ENCODE data around the gene AK5.

The AK5 gene, protein sequence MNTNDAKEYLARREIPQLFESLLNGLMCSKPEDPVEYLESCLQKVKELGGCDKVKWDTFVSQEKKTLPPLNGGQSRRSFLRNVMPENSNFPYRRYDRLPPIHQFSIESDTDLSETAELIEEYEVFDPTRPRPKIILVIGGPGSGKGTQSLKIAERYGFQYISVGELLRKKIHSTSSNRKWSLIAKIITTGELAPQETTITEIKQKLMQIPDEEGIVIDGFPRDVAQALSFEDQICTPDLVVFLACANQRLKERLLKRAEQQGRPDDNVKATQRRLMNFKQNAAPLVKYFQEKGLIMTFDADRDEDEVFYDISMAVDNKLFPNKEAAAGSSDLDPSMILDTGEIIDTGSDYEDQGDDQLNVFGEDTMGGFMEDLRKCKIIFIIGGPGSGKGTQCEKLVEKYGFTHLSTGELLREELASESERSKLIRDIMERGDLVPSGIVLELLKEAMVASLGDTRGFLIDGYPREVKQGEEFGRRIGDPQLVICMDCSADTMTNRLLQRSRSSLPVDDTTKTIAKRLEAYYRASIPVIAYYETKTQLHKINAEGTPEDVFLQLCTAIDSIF

DNA sequence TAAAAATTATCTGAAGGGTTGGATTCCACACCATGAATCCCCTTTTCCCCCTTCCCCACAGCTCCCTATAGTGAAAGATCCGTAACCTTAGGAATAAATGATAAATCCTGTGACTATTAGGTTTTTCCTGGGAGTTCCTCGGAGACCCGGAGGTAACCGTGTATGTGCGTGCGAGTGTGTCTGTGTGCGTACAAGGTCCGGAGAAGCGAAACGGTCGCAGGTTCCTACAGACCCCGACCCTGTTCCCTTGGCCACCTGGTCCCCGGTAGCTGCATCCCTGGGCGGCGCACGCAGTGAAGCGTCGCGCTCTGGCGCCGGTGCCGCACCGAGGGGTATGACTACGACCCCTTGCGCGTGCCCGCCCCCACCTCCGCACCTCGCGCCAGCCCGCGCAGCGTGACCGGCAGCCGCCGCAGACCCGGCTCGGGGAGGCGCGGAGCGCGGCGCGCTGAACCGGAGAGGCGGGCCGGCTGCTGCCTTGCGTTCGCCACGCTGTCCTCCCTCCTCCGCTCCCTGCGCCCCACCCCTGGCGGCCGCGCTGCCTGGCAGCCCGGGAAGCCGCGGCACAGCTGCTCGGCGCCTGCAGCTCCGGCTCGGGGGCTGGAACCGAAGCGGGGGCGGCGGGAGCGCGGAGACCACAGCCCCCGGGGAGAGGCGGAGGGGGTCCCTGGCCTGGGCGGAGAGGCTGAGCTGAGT is at the start of gene AK5:
AK5 (plus strand) TSS at position 529 of the 696 bp plus-strand sequence. CDS start 295 bp downstream, outside the sequence.
- peak; percentile 1 for DNase-seq (ENCODE audit: low read depth, low spot score)

DNA sequence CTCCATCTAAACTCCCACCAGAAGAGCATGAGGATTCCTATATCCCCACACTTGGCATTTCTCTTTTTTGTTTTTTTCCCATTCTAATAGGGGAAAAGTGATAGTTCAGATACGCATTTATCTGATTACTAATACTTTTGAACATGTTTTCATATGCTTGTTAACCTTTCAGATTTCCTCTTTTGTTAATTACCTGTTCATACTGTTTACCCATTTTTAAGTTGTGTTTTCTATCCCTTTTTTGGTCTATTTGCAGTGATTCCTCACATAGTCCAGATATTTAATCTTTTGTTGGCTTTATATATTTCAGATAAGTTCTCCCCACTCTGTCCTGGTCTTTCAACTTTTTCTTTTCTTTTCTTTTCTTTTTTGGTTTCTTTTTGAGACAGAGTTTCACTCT is 49.0 kb upstream of the AK5 start:
- DNase-seq (ENCODE audit: low read depth, low spot score): no peak

DNA sequence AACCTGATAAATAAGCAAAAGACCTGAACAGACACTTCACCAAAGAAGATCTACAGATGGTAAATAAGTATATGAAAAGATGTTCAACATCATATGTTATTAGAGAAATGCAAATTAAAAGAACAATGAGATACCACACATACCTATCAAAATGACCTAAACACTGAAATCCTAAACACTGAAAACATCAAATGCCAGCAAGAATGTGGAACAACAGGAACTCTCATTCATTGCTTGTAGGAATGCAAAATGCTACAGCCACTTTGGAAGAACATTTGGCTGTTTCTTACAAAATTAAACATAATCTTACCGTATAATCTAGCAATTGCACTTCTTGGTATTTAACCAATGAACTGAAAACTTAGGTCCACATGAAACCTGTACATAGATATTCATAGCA is 47.7 kb upstream of the AK5 start:
- DNase-seq (ENCODE audit: low read depth, low spot score): no peak

DNA sequence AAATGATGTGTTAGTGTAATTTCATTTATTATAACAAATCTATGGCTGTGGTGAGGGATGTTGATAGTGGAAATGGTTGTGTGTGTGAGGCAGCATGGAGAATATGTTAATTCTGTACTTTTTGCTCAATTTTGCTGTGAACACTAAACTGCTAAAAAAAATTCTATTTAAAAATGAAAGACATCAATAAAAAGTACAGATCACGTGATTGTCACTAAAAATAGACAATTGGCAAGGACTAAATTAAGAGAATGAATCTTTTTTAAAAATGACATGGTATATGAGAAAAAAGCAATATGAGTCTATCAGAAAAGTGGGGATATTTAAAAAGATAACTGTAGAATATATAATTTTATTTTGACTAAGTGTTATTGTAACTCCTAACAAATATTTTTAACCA is 46.9 kb upstream of the AK5 start:
- no peak for DNase-seq (ENCODE audit: low read depth, low spot score)

DNA sequence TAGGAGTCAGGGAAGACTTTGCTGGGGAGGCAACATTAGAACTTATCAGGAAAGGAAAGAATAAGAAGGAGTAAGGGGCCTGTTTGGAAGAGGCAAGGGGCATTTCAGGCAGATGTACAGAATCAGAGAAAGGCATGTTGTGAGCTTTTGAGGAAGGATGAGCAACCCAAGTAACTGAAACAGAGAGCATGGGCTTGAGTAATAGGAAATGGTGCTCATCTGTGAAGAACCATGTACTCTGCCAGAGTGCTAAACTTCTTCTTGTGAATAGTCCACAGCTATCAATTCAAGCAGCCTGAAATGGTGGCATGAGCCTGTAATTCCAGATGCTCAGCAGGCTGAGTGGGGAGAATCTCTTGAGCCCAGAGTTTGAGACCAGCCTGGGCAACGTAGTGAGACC is 43.4 kb upstream of the AK5 start:
- no peak for DNase-seq (ENCODE audit: low read depth, low spot score)

DNA sequence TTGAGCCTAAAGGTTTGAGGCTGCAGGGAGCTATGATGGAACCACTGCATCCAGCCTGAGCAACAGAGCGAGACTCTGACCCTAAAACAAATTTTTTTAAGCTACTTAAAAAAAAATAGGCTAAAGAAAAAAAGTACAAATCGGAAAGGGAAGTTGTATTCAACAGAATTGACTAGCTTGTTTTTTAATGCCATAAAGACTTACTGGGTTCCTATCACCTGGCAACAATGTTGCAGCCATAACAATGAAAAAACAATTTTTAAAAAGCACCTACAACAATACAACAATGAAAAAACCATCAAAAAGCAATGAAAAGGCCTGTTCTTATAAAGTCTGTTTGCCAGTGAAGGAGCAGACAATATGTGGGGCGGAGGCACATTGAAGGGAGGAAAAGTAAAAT is 42.5 kb upstream of the AK5 start:
- no peak for DNase-seq (ENCODE audit: low read depth, low spot score)

DNA sequence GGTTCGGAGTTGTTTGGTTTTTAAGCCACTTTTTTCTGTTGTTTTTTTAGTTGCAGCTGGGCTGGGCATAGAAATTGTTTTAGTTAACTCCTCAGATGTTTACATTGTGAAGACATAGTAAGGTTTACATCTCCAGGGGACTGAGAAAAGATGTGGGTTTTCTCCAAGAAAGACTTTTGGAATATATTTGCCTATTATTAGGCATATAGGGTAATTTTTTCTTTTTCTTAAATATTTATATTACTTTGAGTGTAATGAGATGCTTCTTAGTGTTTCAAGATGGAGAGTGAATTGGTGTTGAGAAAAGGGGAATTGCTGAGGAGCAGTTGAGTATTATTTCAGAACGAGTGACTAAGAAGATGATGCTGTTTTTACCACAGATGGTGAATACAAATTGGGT is 36.0 kb upstream of the AK5 start:
- DNase-seq (ENCODE audit: low read depth, low spot score): no peak

DNA sequence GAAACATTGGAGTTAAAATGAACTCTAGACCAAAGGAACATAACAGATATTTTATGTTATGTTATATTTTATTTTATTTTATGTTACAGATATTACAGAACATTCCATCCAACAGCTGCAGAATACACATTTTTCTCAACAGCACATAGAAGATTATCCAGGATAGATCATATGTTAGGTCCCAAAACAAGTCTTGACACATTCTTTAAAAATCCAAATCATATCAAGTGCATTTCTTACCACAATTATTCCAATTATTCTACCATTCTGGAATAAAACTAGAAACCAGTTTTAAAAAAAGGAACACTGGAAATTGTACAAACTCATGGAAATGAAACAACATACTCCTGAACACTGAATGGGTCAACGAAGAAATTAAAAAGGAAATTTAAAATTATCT is 31.7 kb upstream of the AK5 start:
- no peak for DNase-seq (ENCODE audit: low read depth, low spot score)

DNA sequence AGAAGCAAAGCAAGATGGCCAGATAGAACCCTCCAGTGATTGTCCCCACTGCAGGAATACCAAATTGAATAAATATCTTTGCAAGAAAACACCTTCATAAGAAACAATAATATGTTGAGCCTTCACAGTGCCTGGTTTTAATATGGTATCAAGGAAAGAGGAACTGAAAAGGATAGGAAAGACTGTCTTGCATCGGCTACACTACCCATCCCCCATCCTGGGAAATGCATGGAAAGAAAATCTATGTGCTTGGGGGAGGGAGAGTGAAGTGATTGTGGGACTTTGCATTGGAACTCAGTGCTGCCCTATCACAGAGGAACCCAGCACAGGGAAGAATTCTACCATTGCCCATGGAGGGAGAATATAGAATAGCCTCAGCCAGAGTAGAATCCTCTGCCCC is 28.6 kb upstream of the AK5 start:
- DNase-seq (ENCODE audit: low read depth, low spot score): no peak

DNA sequence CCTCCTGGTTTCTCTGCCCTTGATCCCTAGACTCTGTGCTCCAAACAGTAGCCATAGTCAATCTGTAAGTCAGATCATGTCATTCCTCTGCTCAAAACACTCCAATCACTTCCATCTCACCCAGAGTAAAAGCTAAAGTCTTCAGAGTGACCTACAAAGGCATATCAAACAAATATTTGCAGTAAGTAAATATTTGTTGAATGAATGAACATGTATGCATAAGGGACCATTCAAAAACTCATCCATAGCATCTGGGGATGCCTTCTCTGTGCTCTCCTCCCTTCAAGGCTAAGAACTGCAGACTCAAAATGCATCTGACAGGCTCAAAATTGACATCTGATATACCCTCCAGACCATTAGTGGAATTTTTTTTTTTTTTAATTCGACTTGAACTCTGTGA is 18.1 kb upstream of the AK5 start:
- no peak for DNase-seq (ENCODE audit: low read depth, low spot score)

DNA sequence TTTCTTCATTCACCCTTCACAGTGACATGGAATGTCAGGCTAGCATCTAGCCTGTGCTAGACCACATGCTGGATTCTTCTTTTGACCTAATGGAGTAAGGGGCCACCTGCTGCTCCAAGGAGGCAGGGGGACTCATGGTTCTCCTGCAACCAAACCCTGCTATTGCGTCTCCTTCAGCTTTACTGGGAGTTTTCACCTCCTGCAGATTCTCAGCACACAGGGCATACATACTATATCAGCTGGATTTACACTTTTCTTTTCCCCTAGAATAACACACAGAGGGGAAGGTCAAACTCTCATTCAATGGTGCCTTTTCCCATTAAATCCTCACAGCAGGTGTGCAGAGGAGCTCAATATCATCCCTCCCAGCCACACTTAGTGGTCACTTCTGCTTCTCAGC is 16.6 kb upstream of the AK5 start:
- DNase-seq (ENCODE audit: low read depth, low spot score): no peak

DNA sequence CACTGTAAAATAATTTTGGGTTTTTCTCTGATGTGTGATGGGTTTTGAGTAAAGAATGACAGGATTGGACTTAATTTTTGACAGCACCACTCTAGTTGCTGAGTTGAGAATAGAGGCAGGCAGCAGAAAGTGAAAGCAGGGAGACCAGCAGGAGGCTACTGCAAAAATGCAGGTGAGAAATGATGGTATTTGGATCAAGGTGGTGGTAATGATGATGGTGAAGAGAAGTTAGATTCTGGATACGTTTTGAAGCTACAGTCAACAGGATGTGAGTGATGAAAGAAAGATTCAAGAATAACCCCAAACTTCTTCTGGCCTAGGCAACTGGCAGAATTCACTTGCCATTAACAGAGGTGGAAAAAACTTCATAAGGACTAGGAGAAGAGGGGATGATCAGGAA is 14.8 kb upstream of the AK5 start:
- no peak for DNase-seq (ENCODE audit: low read depth, low spot score)

DNA sequence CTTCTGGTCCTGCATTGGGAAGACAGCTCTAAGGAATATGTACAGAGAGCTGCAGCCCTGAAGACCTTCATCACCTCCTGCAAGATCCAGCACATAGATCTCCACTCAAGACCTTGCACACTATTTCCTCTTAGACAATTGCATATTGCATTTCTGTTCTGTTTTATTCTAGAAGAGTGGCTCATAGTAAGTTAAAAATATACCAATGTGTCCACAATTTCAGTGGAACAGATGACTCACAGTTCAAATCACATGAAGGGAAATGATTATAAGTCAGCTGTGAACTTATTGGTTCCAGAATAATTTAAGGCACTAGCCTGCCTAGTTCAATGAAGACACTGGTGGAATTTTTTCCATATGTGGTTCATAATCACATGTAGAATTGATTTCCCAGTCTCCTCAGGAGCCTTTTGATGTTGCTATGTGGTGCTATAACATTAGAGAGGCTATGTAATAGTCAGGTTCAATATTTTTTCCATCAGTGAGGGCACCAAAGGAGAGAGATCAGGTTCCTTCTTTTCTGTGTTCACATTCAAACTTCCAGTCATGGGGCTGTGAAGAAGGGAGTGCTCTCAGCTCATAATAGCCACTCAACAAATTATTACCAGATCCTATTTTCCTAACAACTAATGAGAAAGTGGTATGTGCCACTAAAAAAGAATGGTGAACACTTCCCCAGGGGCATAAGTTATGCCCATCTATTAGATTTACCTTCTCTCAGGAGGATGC is 9.8 kb upstream of the AK5 start:
- DNase-seq (ENCODE audit: low read depth, low spot score): no peak

DNA sequence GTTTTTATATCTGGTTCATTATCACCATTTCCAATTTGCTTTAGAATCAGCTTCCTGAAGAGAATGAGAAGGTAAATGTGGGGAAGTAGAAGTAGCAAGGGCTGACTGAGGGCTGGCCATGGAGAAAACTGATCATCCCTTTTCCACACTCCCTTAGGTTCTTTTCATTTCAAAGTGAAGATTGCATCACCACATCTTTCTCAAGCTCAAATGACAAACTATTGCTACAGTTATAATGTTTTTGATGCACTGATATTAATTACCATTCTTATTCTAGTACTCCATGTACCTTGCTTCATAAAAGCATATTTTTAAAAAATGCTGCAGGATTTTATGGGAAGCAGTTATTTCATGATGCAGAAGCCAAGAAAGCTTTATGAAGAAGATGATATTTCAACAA is 7.9 kb upstream of the AK5 start:
- no peak for DNase-seq (ENCODE audit: low read depth, low spot score)

DNA sequence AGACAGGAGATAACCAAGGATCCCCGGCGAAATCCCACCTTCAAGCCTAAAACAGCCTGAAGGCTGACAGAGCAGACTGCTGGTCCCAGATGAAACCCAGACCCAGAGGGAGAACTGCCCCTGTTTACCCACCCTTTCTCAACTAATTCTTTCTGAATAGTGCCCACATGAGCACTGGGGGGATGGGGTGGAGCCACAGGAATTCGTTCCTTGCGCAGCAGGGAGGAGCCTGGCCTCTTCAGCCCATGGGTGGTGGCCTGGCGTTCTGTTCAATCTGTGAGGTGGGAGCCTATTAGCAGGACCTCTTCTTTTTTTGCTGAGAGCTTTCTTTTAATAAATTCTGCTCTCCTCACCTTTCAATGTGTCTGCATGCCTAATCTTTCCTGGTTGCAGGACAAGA is 6.6 kb upstream of the AK5 start:
- DNase-seq (ENCODE audit: low read depth, low spot score): no peak

DNA sequence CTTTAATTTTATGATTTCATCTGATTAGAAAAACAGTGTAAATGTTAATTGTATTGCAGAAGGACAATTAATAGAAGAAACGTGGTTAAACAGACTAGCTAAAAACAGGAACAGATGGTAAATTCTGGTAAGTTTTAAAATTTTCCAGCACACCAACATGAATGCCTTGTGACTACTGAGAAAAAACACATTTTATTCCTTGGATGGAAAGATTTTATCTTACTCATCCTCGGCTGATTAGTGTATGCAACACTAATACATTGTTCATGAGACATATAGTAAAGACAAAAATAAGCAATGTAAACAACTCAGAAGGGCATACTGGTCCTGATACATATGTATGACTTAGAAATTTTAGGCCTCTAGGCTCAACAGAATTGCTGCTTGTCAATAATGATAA is 4.9 kb upstream of the AK5 start:
- DNase-seq (ENCODE audit: low read depth, low spot score): no peak

DNA sequence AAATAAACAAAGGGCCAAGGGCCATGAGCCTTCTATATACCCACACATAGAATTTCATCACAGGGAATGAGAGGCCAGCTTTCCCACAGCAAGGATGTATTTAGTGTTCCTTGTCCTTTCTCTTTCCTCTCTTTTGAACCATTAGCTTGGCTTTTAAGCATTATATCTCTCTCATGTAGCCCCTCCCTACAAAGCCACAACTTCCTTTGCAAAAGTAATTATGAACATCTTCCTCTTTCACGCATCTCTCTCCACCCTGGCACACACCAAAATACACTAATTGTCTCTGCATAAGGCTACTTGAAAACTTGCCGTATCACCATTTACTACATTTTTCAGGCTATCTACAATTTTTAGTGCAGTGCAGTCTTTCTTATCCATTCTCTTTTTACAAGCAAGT is 1.9 kb upstream of the AK5 start:
- DNase-seq (ENCODE audit: low read depth, low spot score): no peak

DNA sequence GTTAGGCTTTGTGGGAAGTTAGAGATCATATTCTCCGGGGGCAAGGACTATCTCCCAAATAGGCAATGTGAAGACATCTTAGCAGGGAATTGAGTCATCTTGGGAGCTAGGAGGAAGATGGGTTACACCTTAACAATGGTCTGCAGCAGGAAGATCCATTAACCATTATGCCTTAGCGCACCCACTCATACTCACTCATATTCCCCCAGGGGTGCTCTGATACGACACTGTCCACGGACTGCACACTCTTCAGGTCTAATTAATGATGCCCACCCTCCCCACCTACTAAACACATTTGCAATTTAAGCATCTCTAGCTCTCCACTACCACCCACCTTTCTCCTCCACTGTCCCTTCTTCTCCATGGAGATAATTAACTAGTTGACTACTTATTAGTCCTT is 857 bp upstream of the AK5 start:
- no peak for DNase-seq (ENCODE audit: low read depth, low spot score)

DNA sequence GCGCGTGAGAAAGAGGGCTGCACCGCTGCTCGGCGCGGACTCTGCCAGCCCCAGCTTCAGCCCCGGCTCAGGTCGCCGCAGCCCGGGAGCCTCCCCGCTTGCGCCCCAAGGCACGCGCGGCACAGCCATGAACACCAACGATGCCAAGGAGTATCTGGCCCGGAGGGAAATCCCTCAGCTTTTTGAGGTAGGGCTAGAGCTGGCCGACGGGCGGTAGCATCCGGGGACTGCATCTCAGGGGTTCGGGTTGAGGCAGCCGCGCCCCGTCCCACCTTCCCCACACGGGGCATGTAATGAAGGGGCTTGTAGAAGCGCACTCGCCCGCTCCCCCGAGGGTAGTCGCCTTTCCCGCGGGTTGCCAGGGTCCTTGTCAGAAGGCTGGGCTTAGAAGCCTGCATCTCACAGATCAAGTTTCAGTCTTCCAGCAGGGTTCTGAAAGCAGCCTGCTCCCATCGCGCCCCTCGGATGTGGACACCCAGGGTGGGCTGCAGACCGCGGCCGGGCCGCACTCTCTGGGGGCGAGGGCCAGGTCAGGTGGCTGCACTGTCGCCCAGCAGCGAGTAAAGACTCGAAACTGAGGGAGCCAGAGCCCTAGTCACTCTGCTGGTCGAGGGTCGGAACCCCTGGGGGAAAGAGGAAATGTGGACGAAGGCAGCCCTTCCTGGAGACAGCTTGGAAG is 507 bp downstream of the AK5 start:
- peak; percentile 7 for DNase-seq (ENCODE audit: low read depth, low spot score)

DNA sequence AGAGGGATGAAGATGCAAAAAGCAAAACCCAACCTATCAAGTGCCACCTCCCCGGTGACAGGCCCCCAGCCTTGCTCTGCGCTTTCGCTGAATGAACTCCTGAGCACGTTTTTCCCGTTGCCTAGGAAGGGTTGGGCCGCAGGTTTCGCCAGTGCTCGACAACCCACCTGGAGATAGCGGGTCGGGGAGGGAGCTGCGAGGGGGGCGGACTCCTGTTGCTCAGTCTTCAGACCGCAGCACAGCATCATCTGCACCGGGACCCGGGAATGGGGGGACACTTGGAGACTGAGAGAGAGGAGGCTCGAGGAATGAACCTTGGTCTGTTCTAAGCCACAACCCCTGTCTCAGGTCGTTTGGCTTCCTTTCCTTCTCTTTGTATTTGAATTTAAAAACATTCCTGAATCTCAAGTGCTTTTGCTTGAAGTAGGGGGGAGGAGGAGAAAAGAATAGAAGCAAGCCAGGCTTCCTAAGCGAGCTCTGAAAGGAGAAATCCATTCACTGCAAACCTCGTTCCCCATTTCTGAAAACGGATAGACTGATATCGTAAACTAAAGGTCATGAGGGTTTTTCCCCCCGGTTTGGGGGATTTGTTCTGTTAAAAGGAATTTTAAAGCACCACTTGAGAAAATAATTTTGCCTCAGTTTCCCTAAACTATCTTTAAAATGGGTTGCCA is 1.2 kb downstream of the AK5 start:
- no peak for DNase-seq (ENCODE audit: low read depth, low spot score)

DNA sequence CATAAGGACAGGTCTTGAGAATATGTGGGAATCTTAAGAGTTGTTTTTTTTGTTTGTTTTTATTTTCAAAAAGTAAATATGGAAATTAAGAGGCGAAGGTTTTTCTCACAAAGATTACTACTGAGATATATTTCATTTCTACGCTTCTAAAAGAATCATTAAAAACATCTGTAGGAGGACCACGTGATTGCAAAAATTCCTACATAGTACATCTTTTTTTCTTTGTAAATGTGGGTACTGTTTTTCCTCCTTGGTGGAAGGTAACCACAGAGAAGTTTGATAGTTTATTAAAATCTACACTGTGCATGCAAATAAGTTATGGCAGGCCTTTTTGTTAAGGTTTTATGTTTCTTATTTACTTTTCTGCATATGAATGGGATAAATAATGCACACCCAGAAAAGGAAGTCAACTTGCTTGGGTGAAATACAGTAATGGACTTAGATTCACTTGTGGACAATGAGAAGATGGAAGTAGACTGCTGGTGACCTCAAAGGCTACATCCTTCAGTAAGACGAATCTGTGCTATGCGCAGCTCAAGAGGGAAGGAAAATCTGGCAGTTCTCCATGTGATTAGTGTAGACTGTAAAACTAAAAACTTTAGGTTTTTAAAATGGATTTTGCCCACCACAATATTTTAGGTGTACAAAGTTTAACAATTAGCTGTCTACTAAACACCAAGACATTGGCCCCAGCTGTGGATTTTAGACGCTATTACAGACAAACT is 2.0 kb downstream of the AK5 start:
- no peak for DNase-seq (ENCODE audit: low read depth, low spot score)
